NCI-H510A treated with DMSO at 0.1 percent for 48 hours (cell line): ENCODE measurements around the gene CPA4.
A peak's percentile ranks its signal among the peaks of the same experiment; 100 is the strongest.

Source experiments
- DNase-seq: peaks from one replicate; lab custom pipeline; 2025; lab: John Stamatoyannopoulos, UW

Gene CPA4

DNA sequence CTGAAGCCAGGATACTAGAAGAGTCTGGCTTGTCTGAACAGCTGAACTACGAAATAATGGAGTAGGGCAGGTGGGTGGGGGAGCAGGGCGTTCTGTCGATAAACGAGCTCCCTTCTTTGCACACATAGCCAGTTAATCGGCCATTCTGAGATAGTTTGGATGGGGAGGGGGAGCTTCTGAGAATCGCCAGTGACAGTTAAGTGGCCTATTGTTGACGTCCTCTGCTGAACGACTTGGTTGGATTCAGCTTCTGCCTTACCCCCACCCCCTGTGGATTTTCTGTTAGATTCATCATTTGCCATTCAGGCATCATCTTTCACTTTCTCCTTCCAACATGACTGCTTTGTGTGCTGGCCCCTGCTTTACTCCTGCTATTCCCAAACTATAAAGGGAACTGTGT lies 52.2 kb downstream of the CPA4 start:
- peak; percentile 78 for DNase-seq

GRCh38 chr7:130345725-130346124 lies 52.8 kb downstream of the CPA4 start:
- DNase-seq, result no peak

DNA sequence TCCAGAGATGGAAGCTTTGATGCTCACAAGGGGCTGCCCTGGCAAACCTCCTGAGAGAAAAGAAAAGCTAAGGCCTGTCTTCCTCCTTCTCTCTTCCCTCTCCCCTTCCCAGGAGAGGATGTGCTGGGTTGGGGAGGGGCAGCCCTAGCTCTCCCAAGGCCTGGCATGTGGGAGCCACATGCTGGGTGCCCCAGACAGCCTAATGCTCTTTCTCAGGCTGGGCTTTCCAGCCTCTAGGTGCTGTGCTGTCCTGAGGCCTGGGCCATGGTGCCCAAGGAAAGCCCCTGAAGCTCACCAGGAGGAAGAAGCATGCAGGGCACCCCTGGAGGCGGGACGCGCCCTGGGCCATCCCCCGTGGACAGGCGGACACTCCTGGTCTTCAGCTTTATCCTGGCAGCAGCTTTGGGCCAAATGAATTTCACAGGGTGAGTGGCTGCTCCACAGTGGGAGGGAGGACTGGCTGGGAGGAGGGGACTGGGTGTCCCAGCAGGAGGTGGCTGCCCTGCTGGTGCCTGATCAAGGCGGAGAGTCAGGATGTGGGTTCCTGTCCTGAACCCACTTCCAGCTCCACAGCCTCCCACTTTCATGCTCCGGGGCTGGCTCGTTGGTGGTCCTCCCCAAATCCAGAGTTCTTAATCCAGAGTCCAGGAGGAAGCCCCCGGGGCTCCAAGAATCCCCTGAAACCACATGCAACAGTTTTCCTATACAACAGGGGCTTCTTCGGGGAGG lies 53.4 kb downstream of the CPA4 start:
- no peak for DNase-seq

DNA sequence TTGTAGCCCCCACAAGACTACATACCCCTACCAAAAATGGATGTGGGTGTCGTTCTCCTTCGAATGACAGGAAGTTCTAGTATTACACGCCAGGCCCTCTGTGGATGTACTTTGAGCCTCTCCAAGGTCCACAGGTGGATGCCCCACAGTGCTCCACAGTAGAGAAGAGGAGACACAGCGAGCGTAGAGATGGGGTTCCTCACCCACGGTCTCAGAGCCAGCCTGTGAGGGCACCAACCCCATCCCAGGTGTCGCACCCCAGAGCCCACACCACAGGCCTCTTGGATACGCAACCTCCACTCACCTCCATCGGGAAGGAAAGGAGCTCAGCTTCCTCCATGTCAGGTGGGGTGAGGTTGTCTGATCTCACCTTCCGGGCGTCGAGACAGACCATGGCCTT lies 54.0 kb downstream of the CPA4 start:
- DNase-seq, result no peak

GRCh38 chr7:130349911-130350782 lies 57.2 kb downstream of the CPA4 start:
- no peak for DNase-seq

- DNase-seq, result no peak
These were observed 58.2 kb downstream of the CPA4 start for GRCh38 chr7:130350945-130351790.

DNA sequence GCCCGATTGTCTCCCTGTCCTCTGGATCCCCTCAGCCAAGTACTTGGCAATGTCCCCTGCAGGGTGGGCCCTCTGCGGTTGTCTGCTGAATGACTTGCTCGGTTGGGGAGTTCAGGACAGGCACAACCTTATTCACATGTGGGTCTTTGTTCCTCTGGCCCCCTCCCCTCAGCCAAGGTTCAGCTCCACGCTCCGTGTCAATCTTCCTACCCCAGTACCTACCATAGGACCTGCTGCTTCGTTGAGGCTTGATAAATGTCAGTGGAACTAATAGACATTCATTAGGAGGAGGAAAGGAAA lies 58.8 kb downstream of the CPA4 start:
- DNase-seq, result no peak

- peak; percentile 39 for DNase-seq
These were observed 59.5 kb downstream of the CPA4 start for GRCh38 chr7:130352194-130353074.

GRCh38 chr7:130353196-130353595 lies 60.2 kb downstream of the CPA4 start:
- no peak for DNase-seq

- no peak for DNase-seq
These were observed 63.3 kb downstream of the CPA4 start for GRCh38 chr7:130356121-130356875.

- no peak for DNase-seq
These were observed 64.1 kb downstream of the CPA4 start for GRCh38 chr7:130356876-130357611.

DNA sequence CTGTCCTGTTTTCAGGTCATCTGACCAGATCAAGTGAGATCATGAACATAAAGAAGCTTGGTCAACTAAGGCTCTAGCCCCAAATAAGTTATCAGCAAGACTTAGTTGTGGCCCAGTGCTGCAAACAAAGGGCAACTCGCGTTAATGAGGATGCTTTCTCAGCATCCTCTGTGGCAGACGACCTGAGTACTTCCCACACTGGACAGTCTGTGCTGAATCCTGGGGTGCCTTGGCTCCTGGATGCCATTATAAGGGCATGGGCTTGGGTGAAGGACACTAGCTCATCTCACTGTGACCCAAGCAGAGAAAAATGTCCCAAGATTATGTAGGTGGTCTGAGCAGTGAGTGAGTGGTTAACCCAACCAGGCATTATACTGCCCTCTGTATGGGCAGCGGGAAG lies 65.5 kb downstream of the CPA4 start:
- no peak for DNase-seq

DNA sequence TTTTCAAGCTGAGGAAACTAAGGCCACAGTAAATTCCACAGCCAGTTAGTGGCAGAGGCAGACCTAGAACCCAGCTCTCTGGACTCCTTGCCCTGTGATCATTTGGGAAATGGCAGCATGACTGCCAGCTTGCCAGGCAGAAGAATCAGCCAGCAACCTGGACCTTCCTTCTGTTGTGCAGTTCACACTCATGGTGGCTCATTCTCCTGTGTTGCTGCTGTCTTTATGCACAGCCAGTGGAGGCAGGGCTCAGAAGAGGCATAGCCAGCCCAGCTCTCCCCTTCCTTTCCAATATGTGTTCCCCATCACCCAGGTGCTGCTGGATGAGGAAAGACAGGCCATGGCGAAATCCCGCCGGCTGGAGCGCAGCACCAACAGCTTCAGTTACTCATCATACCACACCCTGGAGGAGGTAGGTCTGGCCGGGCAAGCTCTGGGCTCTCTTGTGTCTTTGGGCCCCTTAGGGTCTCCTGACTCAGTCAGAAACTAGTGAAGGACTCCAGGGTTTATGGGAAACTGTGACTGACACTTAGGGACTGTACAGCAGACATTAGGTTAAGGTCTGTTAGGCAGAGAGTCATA lies 66.4 kb downstream of the CPA4 start:
- DNase-seq, result no peak

GRCh38 chr7:130360518-130360917 lies 67.6 kb downstream of the CPA4 start:
- no peak for DNase-seq

DNA sequence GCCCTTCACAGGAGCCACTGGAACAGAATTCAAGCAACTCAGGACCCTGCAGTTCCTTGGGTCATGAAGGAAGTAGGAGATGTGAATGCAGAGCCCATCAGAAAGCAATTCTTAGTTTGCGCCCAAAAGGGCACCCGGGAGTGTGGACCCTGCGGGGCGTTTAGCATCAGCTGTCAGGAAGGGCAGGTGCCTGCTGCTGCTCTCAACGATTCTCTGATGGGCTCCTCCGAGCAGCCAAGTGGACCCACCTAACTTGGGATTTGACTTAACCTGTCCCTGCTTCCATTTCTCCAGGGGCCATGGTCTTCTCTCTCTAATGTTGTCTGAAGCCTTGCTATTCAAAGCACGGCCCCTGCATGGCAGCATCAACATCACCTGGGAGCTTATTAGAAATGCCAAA lies 68.7 kb downstream of the CPA4 start:
- DNase-seq, result no peak

- no peak for DNase-seq
These were observed 69.4 kb downstream of the CPA4 start for GRCh38 chr7:130362251-130362816.

GRCh38 chr7:130363026-130363847 lies 70.3 kb downstream of the CPA4 start:
- no peak for DNase-seq

- DNase-seq, result no peak
These were observed 71.5 kb downstream of the CPA4 start for GRCh38 chr7:130364451-130364850.

- no peak for DNase-seq
These were observed 72.1 kb downstream of the CPA4 start for GRCh38 chr7:130365088-130365487.
